HG03196 (cell line): ENCODE data around the gene PKP2.
"Not testable (repeated sequence)": the region's sequence is repeated elsewhere in the genome, so short reads cannot be mapped to it uniquely, and the experiment has no call there.

Experiments used
- ATAC-seq: cut with Tn5 transposase; IDR thresholded peaks from one replicate; pipeline ENCODE4 v1.9.1; 2021; ENCODE audit not compliant: unreplicated experiment

PKP2 gene

DNA sequence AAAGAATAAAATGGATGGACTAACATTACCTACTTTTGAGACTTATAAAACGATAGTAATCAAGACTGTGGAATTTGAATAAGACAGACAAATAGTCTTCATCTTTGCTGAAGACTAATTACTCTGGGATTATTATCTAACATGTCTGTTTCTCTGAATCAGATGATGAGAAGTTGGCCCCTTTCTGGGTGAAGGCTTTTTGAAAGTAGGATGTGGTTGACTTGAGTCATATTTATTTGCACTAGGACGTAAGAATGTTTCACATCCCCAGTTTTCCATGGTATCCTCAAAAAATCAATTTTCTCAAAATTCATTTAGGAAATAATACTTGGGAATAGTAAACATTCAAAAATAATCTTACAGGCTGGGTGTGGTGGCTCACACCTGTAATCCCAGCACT lies 31.8 kb downstream of the PKP2 start:
- ATAC-seq = no peak

DNA sequence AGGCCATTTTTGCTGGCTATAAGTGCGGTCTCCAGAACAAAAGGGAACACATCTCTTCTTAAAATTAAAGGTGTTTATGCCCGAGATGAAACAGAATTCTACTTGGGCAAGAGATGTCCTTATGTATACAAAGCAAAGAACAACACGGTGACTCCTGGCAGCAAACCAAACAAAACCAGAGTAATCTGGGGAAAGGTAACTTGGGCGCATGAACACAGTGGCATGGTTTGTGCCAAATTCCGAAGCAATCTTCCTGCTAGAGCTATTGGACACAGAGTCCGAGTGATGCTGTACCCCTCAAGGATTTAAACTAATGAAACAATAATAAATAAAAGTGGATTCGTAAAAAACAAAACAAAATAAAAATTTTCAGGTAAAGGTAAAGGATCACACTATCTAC lies 33.4 kb downstream of the PKP2 start:
- ATAC-seq = no peak

DNA sequence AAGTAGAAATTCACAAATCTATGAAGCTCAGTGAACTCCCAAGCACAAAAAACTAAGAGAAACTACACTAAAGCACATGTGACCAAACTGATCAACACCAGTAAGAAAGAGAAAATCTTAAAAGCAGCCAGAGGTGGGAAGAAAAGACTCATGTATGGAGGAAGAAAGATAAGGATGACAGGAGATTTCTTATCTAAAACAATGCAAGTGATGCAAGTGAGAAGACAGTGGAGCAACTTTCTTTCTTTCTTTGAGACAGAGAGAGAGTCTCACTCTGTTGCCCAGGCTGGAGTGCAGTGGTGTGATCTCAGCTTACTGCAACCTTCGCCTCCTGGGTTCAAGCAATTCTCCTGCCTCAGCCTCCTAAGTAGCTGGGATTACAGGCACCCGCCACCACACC lies 34.9 kb downstream of the PKP2 start:
- not testable (repeated sequence) for ATAC-seq

DNA sequence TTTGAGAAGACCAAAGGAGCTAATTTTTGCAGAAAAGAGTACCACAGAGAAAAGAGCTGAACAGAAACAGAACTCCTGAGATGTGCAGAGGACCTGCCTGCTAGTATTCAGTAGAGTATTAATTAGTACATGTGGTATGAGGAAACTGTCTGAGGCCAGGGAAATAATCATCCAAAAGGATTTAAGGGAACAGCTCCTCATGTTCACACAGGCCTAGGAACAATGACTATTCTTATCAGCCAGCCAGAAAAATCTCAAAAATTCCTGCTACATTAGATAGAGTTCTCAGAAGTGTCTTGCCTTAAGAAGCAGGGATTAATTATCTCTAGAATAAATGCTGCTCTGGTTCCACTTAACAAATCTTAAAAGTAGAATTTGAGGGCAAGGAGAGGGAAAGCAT lies 36.4 kb downstream of the PKP2 start:
- ATAC-seq = no peak

DNA sequence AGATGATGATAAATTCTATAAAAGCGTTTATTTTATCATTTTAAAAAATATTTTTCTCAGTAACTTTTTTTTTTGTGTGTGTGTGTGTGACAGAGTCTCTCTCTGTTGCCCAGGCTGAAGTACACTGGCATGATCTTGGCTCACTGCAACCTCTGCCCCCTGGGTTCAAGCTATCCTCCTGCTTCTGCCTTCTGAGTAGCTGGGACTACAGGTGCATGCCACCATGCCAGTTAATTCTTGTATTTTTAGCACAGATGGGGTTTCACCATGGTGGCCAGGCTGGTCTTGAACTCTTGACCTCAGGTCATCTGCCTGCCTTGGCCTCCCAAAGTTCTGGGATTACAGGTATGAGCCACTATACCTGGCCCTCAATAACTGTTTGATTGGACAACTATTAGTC lies 37.2 kb downstream of the PKP2 start:
- ATAC-seq = no peak

DNA sequence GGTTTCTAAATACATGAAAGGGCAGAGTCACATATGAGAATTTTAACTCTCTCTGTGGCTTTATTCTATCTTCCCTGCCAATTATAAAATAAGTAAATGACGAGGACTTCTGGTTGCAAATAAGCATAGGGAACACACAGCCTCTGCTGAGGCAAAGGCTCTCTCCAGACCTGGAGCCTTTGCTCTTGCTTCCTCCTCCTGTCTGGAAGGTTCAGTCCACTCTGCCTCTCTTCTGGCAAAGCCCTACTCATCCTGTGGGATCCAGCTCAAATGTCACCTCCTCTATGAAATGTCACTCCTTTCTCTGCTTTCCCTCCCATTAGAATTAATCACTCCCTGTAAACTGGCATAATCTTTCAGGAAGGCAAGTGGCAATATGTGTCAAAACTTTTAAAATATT lies 41.9 kb downstream of the PKP2 start:
- no peak for ATAC-seq

DNA sequence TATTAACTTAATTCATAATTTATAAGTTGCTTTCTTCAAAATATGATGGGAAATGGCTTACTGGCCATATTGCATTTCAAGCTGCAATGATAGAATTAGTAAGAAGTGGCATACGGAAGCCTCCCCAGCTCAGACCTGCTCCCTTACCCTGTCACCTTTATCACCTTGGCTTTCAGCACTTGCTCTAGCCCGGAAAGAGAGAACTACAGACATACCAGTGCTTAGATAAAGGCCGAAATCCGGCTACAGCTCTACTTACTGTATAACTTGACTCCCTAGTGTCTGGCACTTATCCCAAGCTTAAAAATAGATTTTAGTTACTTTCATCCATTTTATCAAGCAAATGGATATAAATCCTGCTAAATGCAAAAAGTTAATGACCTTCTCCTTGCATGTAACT lies 42.5 kb downstream of the PKP2 start:
- ATAC-seq = no peak

DNA sequence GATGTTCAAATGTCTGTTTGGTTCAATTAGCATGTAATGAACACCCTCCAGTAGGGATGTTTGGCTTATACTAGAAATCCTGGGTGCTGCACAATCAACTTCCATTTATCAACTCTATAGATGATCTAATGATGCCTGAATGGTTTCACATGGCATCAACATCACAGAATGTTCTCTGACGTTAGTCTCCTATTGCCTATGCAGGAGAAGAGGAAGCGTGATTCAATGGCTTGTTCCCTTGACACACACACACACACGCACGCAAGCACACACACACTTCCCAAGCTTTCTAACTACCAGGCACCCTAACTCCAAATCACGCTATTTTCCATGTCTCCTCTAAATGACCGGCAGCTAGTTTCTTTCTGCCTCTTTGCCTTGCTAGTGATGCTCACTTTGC lies 49.3 kb downstream of the PKP2 start:
- ATAC-seq = no peak

DNA sequence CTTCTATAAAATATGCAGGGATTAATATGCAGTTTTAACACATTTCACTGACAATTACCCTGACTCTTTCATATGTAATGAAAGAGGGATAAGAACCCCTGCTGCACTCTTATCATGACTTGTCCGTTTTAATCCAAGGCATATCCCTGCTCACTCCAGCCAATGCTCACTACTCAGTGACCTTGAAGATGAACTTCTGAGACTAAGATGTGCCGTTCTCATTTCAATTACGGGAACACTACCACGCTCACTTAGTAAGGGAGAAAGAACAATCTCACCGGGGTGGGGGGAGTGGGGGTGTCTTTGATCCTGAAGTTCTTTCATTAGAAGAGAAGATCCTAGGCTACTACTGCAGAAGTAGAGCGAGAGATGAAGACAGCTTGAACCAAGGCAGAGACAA lies 50.5 kb downstream of the PKP2 start:
- no peak for ATAC-seq

DNA sequence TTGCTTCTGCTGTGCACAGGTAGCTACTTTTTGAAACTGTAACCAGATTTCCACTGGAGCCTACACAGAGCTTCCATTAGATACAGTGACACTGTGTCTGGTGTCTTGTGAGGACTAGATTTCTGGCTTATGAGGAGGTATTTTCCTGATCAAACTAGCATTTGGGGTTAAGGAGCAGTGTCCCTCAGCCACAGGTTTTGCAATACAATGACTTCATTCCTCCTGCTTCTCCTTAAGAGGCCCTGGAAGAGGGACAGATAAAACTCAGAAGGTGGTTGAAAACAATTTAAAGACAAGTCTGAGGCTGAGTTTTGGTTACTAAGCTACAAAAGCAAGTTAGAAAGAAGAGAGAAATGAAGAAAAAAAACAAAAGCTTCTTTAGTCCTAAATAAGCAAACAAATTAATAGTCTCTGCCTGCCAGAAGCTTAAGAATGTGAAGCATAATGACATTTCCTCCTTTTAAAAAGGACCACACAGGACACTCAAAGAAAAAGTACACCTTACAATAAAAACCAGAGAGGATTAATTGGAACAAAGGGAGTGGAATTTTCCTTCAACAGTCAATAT lies 53.0 kb downstream of the PKP2 start:
- no peak for ATAC-seq

DNA sequence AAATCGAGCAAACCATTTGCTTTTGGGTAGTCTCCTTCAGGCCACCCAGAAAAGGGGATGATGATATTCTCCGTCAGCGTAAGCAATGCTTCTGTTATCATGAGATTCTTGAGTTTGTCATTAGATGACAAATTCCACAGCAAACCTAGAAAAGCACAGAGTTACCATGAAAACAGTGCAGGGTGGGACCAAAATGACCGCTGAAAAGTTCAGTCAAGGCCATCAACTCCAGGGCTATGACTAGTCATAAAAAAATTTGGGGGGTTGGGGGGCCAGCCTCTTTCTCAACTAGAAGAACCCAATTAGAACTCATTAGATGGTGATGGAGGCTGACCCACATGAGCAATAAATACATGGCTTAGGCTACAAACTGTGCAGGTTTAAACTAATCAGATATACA lies 55.5 kb downstream of the PKP2 start:
- no peak for ATAC-seq

DNA sequence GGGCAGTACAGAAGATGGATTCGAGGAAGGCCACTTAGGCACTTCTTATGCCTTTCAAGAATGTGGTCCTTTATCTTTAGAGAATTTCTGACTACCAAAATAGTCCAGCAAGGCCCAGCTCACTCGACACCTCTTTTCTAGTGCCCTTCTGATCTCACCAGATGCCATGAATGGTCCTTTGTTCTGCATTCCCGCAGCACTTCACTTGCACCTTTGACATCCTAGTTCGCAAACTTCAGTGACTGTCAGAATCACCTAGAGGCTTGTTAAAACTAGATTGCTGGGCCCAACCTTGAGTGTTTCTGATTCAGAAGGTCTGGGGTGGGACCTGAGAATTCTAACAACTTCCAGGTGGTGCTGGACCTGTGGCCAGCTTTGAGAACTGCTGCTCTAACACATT lies 56.7 kb downstream of the PKP2 start:
- ATAC-seq = no peak

DNA sequence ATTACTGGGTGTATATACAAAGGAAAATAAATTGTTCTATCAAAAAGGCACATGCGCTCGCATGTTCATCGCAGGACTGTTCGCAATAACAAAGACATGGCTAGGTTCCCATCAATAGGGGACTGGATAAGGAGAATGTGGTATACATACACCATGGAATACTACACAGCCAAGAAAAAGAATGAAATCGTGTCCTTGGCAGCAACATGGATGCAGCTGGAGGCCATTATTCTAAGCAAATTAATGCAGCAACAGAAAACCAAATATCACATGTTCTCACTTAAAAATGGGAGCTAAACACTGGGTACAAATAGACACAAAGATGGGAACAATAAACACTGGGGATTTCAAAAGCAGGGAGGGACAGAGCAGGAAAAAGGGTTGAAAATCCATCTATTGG lies 58.6 kb downstream of the PKP2 start:
- ATAC-seq = no peak

DNA sequence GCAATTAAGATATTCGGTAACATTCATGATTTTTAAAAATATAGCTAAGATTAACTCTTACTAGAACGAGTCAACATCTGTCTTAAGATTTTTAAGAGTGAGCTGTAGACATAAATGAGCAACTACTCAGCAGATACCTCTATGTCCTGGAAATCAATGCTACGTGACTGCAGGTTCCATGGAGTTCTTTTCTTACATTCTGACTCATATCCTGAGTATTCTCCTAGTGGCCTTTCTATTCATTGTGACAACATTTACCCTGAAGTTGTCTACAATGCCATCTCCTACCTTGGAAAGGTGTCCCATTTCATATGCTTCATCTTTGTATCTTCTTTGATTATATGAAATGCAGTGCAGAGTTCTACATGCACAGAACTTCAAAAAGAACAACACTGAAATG lies 59.9 kb downstream of the PKP2 start:
- no peak for ATAC-seq

DNA sequence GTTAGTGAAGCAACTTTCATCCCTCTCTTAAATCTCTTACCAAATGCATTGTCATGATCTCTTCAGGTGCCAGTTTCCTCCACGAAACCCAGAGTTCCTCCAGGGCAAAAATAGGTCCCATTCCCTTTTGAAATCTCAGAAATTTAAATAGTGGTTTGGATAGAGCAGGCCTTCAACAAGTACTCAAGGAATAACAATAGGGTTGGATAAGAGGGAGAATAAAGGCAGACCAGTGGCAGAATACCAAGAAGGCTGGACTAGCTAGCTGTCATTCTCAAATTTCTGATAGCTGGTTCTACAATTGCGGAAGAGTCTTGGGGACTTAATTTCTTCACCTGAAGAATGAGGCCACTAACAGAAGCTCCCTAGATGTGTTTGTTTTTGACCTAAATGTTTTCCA lies 62.5 kb downstream of the PKP2 start:
- ATAC-seq = no peak

DNA sequence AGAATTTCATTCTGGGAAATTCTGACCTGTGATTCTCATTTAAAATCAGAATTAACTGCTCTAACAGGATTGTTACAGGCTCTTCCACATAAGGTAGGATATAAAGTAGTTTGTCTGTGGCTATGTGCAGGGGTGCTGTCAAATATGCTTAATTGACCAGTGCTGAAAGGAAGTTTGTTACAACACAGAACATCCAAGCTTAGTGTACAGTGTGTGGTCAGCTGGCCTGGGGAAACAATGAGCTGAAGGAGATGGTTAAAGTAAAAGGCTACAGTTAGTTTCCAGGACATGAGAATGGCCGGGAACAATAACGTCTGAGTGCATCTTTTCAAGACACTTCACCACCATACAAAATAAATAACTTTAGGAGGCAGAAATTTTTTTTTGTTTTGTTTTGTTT lies 68.0 kb downstream of the PKP2 start:
- no peak for ATAC-seq

DNA sequence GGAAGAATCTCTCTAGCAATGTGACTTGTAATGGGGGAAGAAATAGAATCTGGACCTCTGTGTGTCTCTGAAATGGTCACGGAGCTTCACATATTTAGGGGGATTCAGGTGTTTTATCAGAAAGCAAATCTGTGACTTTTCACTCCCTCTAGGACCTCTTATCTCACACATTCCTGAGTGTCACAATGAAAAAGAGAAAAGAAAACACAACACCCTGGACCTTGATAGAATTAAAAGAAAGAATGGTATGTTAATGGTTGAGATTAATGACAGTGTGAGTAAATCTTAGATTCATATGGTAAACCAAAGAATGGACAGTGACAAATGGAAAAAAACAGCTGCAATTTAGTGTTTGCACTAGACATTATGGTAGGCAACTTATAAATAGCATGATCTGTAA lies 68.5 kb downstream of the PKP2 start:
- no peak for ATAC-seq

DNA sequence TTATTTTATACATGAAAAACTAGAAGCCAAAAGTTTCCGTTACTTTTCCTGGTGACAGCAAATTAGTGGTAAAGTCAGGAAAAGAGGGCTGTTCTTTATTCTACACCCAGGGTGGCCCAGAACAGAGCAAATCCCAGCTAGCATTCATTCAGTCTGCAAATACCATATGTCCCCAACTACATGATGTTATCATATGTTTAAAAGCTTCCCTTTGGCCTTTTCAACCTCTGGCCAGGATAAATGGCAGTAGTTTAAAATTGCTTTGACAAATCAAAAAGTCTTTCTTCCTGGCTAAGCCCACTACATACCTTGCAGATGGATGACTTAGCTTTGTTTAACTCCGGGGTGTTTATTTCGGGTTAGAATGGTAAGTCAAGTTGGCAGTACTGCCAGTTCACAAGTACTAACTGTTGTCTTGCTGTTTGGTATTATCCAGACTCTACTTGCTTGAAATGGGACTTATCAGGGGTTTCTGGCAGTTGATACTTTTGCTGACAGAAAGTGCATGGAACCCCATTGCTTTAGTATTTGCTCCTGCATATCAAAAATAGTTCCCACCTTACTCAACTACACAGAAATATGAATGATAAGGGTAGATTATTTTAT lies 69.7 kb downstream of the PKP2 start:
- ATAC-seq = no peak

DNA sequence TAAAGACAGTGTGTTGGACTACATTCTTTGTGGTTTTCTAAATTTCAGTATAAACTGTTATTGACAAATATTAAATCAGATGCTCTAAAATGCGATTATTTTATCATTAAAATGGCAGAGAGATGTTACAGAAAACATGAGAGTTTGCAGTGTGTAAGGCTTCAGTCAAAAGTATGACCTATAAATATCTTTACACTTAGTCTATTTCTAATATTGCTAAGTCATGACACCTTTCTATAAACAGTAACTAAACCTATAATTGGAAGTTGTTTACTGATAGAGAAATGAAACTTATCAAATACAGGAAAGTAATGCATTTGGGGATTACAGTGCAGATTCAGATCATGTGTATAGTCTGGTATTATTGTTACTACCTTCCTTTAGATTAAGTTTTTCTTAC lies 72.0 kb downstream of the PKP2 start:
- no peak for ATAC-seq

DNA sequence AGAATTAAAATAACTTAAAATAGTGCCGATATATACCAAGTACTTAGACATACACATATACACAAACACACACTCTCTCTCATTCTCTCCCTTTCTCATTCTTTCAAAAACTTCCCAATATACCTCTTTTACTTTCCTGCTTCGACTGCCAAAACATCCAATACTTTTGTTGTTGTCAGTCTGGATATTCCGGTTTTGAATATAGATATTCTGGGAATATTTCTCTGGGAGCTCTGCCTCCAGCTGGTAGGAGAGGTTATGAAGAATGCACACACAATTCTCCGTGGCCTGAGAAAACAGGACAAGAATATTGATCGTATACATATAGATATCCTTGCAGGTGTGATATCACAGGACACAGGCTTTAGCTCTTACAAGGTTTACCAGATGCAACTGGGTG lies 74.2 kb downstream of the PKP2 start:
- no peak for ATAC-seq

DNA sequence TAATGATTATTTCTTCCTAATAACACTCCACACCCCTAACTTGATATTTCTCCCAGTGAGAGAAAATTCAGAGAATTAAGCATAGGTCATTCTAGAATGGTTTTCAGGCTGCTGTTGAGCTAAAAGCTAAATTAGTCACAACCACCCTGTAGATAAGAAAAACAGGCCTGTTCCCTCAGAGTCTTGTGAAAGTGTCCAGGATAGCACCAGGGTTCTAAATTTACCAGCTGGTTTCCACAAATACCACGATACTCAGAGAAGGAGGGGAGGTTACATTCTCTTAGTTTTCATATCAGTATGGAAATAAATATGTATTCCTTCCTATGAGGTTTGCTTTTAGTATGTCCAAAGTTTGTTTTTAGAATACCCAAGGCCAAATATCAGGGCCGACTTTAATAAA lies 74.9 kb downstream of the PKP2 start:
- ATAC-seq = no peak

DNA sequence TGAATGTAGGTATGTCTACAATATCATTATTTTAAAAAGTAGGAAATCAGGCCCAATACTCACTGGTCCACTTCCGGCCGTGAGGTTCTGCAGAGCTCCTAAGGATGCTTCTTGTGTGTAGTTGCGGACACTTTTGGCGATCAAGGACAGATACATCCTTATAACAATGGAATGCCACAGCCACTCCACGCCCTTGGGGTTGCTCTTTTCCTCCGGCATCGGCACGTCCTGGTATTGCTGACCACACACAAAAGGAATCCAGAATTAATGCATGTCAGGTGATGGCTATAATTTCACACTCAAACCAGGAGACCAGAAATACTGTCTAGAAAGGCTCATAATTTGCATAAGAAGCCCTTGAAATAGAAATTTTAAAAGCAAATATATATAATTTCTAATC lies 75.3 kb downstream of the PKP2 start:
- ATAC-seq = no peak

DNA sequence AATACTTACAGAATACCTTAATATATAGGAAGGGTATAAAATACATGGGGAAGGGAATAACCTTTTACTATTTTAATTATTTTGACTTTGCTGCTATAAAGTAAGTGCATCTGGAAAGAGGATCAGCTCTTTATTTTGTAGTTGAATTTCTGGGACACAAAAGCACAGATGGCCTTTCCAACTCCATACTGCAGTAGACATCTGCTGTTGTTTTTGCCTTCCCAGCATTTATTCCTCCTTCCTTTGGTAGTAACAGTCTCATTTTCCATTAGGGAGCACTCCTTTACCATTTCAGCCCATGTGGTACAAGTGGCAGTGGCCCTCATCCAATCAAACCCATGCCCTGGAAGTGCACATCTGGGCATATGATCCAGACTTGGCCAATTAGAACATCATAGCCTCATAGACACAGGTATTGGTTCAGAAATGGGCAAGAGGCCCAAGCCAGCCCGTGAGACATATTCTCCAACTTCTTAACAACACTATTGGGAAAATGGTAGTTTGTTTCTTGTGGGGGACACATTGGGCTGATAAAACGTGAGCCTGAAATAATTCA lies 76.1 kb downstream of the PKP2 start:
- no peak for ATAC-seq
